ENCODE measurements around the gene LCORL. TPM values are rescaled to one million over a fixed set of nuclear protein-coding genes. Genes with fewer than 3 reads are reported as not detected.
A peak's percentile ranks its signal among the peaks of the same experiment; 100 is the strongest.

LCORL gene
- total RNA-seq, 1 donor from 2014 or later, result 10.3 TPM

DNA sequence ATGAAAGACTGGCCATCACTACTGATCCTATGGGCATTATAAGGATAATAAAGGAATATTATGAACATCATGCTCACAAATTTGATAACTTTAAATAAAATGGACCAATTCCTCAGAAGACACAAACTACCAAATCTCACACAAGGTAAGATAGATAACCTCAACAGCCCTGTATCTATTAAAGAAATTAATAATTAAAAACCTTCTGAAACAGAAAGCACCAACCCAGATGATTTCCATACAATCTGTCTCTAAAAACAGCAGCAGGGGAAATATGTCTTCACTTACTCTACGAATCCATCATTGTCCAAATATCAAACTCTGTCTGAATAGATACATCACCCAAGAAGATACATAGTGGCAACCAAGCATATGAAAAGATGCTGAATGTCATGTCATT lies 55.2 kb downstream of the LCORL start:
- H2AFZ ChIP-seq (ENCODE audit: low read depth, low read length), result no peak overlapping the region
- no peaks in the 10 kb centered on the region for H4K20me1 ChIP-seq (ENCODE audit: insufficient read depth, low read length)
- no peaks in the 10 kb centered on the region for H3K4me1 ChIP-seq (ENCODE audit: insufficient read depth, low read length)
- H3K4me3 ChIP-seq (ENCODE audit: insufficient read depth, low read depth, low read length), result no peak overlapping the region
- H3K79me2 ChIP-seq (ENCODE audit: insufficient read depth, low read length), result peaks cover 12% of the 10 kb centered on the region
- H3K36me3 ChIP-seq (ENCODE audit: insufficient read depth, low read length), result no peaks in the 10 kb centered on the region
- H3K27me3 ChIP-seq (ENCODE audit: insufficient read depth, low read length), result no peaks in the 10 kb centered on the region
- H3K4me3 Mint-ChIP-seq (ENCODE audit: unreplicated experiment), result no peak overlapping the region
- H3K27ac ChIP-seq (ENCODE audit: low read depth, low read length), result no peak overlapping the region
- no peak overlapping the region for H3K27ac Mint-ChIP-seq (ENCODE audit: unreplicated experiment)
- H3K4me2 ChIP-seq (ENCODE audit: low read length), result no peak overlapping the region
- no peaks in the 10 kb centered on the region for H3K36me3 Mint-ChIP-seq (ENCODE audit: low read depth, unreplicated experiment)
- FAIRE-seq (peak; percentile 9), DNase-seq (ENCODE audit: low read depth) (no peak)
- H3K9me3 Mint-ChIP-seq (ENCODE audit: unreplicated experiment), result no peaks in the 10 kb centered on the region
- no peaks in the 10 kb centered on the region for H3K4me1 Mint-ChIP-seq (ENCODE audit: low read depth, unreplicated experiment)
- H3K27me3 Mint-ChIP-seq (ENCODE audit: low read depth, unreplicated experiment), result no peaks in the 10 kb centered on the region
- TF ChIP-seq, protein P1, sequence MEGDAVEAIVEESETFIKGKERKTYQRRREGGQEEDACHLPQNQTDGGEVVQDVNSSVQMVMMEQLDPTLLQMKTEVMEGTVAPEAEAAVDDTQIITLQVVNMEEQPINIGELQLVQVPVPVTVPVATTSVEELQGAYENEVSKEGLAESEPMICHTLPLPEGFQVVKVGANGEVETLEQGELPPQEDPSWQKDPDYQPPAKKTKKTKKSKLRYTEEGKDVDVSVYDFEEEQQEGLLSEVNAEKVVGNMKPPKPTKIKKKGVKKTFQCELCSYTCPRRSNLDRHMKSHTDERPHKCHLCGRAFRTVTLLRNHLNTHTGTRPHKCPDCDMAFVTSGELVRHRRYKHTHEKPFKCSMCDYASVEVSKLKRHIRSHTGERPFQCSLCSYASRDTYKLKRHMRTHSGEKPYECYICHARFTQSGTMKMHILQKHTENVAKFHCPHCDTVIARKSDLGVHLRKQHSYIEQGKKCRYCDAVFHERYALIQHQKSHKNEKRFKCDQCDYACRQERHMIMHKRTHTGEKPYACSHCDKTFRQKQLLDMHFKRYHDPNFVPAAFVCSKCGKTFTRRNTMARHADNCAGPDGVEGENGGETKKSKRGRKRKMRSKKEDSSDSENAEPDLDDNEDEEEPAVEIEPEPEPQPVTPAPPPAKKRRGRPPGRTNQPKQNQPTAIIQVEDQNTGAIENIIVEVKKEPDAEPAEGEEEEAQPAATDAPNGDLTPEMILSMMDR (IDR thresholded peaks at IDR 0.05; ENCODE audit: insufficient read depth, low read depth, low read length), result no peak
- no peak for TF ChIP-seq EZH2 (IDR thresholded peaks at IDR 0.05; ENCODE audit: insufficient read depth, low read length)
- no peak overlapping the region for H3K9ac ChIP-seq (ENCODE audit: low read length)
- H3K9me3 ChIP-seq (ENCODE audit: insufficient read depth, low read depth, low read length), result no peaks in the 10 kb centered on the region

DNA sequence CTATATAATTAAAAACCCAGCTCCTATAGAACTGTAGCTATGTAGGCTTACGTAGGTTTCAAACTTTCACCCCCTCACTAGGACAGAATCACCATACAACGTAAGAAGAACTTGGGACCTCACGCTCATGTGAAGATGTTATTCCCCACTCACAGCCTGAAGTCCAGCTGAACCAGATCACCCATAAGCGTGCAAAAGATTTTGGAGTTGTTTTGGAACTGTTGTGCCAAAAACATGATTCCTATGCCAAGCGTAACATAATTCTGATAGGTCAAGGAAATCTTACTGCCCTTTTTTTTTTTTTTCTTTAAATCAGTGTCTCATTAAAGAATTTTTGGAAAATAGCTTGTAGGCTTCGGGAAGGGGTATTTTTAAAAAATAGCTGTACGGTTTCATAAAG lies 57.0 kb downstream of the LCORL start:
- no peaks in the 10 kb centered on the region for H3K4me1 ChIP-seq (ENCODE audit: insufficient read depth, low read length)
- H3K9me3 Mint-ChIP-seq (ENCODE audit: unreplicated experiment), result no peaks in the 10 kb centered on the region
- H3K27me3 ChIP-seq (ENCODE audit: insufficient read depth, low read length), result no peaks in the 10 kb centered on the region
- no peaks in the 10 kb centered on the region for H4K20me1 ChIP-seq (ENCODE audit: insufficient read depth, low read length)
- H3K4me3 Mint-ChIP-seq (ENCODE audit: unreplicated experiment), result no peak overlapping the region
- H3K27ac ChIP-seq (ENCODE audit: low read depth, low read length), result no peak overlapping the region
- no peaks in the 10 kb centered on the region for H3K36me3 ChIP-seq (ENCODE audit: insufficient read depth, low read length)
- H2AFZ ChIP-seq (ENCODE audit: low read depth, low read length), result no peak overlapping the region
- H3K9ac ChIP-seq (ENCODE audit: low read length), result no peak overlapping the region
- no peaks in the 10 kb centered on the region for H3K36me3 Mint-ChIP-seq (ENCODE audit: low read depth, unreplicated experiment)
- no peak overlapping the region for H3K27ac Mint-ChIP-seq (ENCODE audit: unreplicated experiment)
- H3K79me2 ChIP-seq (ENCODE audit: insufficient read depth, low read length), result peaks cover 12% of the 10 kb centered on the region
- H3K4me2 ChIP-seq (ENCODE audit: low read length), result no peak overlapping the region
- FAIRE-seq (no peak), DNase-seq (ENCODE audit: low read depth) (no peak)
- no peaks in the 10 kb centered on the region for H3K9me3 ChIP-seq (ENCODE audit: insufficient read depth, low read depth, low read length)
- H3K27me3 Mint-ChIP-seq (ENCODE audit: low read depth, unreplicated experiment), result no peaks in the 10 kb centered on the region
- H3K4me3 ChIP-seq (ENCODE audit: insufficient read depth, low read depth, low read length), result no peak overlapping the region
- H3K4me1 Mint-ChIP-seq (ENCODE audit: low read depth, unreplicated experiment), result no peaks in the 10 kb centered on the region
- TF ChIP-seq EZH2 (IDR thresholded peaks at IDR 0.05; ENCODE audit: insufficient read depth, low read length), result no peak
- TF ChIP-seq, protein P1 (IDR thresholded peaks at IDR 0.05; ENCODE audit: insufficient read depth, low read depth, low read length), result no peak

DNA sequence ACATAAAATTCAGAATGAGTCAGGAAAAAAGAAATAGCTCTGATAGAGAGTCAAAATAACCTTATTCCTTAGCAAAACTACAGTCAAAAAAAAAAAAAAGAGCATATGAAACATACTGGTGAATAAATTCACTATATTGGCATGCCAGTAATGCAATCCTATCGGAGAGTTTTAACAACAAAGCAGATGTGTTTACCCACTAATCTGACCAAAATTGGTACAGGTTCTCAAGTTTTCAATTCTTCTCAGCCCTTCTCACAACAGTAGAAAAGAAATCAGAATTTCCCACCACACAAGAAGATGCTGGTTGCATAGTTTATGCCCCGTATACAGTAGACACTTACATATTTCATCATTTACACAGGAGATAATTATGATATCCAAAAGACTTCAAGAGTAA lies 59.4 kb downstream of the LCORL start:
- H3K9me3 Mint-ChIP-seq (ENCODE audit: unreplicated experiment), result no peaks in the 10 kb centered on the region

More for the DNA sequence above, 59.4 kb downstream of the LCORL start:
- Mint-ChIP-seq H3K4me3 (ENCODE audit: unreplicated experiment) (no peak overlapping the region), H3K27me3 (ENCODE audit: low read depth, unreplicated experiment) (no peaks in the 10 kb centered on the region), H3K4me1 (ENCODE audit: low read depth, unreplicated experiment) (peaks cover 10% of the 10 kb centered on the region), H3K36me3 (ENCODE audit: low read depth, unreplicated experiment) (no peaks in the 10 kb centered on the region), H3K27ac (ENCODE audit: unreplicated experiment) (no peak overlapping the region)
- no peaks in the 10 kb centered on the region for H3K9me3 ChIP-seq (ENCODE audit: insufficient read depth, low read depth, low read length)
- H3K9ac ChIP-seq (ENCODE audit: low read length), result no peak overlapping the region
- H3K79me2 ChIP-seq (ENCODE audit: insufficient read depth, low read length), result peaks cover 6% of the 10 kb centered on the region
- no peaks in the 10 kb centered on the region for H4K20me1 ChIP-seq (ENCODE audit: insufficient read depth, low read length)
- no peaks in the 10 kb centered on the region for H3K36me3 ChIP-seq (ENCODE audit: insufficient read depth, low read length)
- H3K27ac ChIP-seq (ENCODE audit: low read depth, low read length), result no peak overlapping the region
- DNase-seq (ENCODE audit: low read depth), result peak; percentile 14
- no peak overlapping the region for H3K4me2 ChIP-seq (ENCODE audit: low read length)
- TF ChIP-seq, protein P1 (IDR thresholded peaks at IDR 0.05; ENCODE audit: insufficient read depth, low read depth, low read length), result no peak
- no peak for TF ChIP-seq EZH2 (IDR thresholded peaks at IDR 0.05; ENCODE audit: insufficient read depth, low read length)
- H2AFZ ChIP-seq (ENCODE audit: low read depth, low read length), result no peak overlapping the region
- no peaks in the 10 kb centered on the region for H3K27me3 ChIP-seq (ENCODE audit: insufficient read depth, low read length)
- no peaks in the 10 kb centered on the region for H3K4me1 ChIP-seq (ENCODE audit: insufficient read depth, low read length)
- no peak for FAIRE-seq
- no peak overlapping the region for H3K4me3 ChIP-seq (ENCODE audit: insufficient read depth, low read depth, low read length)
